Esophagus muscularis mucosa (tissue), 3 donors: ENCODE data around the gene MMP27.

ENCODE experiments used
- EP300 ChIP-seq: sonication (generic); formaldehyde crosslinking; IDR thresholded peaks from one replicate; pipeline ENCODE4 v1.6.1; 2017; ENCODE audit warnings: antibody characterized with exemption
- TF ChIP-seq, protein P1 (sequence below), 3 experiments: fragments of 200-600 bp in 2 of 3; fragments of 450-650 bp in 1 of 3; sonication (generic) in 2 of 3; IDR thresholded peaks; one replicate each; pipeline ENCODE4 v1.5.1; 2017 to 2019; ENCODE audit warnings: antibody characterized with exemption in 3 of 3, mild to moderate bottlenecking in 2 of 3, moderate library complexity in 1 of 3

DNA sequence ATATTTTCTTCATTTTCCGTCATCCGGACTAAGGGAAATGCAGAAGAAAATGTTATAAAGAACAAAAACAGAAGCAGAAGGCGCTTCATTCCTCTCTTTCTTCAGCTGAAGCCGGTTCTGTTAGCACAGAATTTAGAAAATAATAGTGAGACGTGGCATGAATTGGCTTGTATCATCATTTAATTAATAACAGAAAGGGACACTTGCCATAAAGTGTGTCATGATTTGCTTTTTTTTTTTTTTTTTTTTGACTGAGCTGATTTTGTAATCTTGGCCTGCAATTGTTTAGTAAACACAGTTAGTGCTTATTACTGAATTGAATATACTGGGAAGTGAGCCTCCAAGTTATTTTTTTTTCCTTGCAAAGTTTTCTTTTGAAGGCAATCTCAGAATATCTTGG lies at the start of gene MMP27:
- TF ChIP-seq, protein P1, sequence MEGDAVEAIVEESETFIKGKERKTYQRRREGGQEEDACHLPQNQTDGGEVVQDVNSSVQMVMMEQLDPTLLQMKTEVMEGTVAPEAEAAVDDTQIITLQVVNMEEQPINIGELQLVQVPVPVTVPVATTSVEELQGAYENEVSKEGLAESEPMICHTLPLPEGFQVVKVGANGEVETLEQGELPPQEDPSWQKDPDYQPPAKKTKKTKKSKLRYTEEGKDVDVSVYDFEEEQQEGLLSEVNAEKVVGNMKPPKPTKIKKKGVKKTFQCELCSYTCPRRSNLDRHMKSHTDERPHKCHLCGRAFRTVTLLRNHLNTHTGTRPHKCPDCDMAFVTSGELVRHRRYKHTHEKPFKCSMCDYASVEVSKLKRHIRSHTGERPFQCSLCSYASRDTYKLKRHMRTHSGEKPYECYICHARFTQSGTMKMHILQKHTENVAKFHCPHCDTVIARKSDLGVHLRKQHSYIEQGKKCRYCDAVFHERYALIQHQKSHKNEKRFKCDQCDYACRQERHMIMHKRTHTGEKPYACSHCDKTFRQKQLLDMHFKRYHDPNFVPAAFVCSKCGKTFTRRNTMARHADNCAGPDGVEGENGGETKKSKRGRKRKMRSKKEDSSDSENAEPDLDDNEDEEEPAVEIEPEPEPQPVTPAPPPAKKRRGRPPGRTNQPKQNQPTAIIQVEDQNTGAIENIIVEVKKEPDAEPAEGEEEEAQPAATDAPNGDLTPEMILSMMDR (IDR thresholded peaks at IDR 0.05), result no peak
- TF ChIP-seq EP300, result no peak
